IPS-11a (cell line): Measurements from ENCODE around the gene GINS3.

Experiments
- H3K4me3 ChIP-seq: one replicate; pipeline ENCODE4 v1.5.1; 2013; ENCODE audit warnings: low read depth, low read length, control low read depth

GINS3 gene

DNA sequence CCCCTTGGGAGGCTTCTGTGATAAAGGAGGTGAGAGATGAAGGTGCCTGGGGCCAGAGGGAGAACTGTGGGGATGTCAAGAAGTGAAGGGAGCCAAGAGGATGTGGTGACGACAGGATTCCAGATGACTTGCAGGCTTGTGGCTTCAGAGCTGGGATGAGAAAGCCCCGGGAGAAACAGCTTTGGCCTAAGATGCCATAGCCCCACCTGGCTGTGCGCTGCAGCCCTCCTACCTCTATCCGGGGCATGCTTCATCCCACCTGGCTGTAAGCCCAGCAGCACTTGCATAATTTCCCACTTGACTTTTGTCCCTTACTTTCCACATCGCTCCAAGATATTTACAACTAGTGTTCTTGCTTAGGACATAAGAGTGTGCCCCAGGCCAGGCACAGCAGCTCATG lies 29.3 kb downstream of the GINS3 start:
- H3K4me3 ChIP-seq = no peak overlapping the region

DNA sequence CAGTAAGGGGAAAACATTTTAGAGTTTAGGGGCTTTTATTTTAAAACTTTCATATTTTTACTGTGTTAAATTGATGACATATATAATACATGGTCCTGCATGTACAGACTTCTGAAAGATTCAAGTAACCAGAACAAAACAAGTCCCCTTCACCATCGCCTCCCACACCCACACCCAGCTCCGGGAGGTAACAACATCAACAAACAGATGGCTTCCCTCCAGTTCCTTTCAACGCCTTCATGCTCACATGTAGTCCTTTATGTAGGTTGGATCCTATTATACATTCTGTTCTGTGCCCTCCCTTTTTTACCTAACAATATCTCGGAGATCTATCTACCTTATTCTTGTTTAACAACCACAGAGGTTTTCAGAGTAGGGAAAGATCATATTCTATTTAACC lies 30.5 kb downstream of the GINS3 start:
- H3K4me3 ChIP-seq = no peak overlapping the region

DNA sequence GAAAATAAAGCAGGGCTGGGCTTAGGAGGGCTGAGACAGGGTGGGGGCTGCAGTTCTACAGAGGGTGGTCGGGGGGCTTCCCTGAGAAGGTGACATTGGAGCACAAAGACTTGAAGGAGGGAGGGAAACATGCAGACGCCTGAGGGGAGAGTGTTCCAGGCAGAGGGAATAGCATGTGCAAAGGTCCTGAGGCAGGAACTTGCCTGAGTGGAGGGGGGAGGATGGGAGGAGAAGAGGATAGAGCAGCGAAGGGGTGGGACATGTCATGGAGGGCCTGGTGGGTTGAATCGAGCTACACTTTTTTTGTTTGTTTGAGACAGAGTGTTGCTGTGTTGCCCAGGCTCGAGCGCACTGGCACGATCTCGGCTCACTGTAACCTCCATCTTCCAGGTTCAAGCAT lies 33.0 kb downstream of the GINS3 start:
- H3K4me3 ChIP-seq = no peak overlapping the region

DNA sequence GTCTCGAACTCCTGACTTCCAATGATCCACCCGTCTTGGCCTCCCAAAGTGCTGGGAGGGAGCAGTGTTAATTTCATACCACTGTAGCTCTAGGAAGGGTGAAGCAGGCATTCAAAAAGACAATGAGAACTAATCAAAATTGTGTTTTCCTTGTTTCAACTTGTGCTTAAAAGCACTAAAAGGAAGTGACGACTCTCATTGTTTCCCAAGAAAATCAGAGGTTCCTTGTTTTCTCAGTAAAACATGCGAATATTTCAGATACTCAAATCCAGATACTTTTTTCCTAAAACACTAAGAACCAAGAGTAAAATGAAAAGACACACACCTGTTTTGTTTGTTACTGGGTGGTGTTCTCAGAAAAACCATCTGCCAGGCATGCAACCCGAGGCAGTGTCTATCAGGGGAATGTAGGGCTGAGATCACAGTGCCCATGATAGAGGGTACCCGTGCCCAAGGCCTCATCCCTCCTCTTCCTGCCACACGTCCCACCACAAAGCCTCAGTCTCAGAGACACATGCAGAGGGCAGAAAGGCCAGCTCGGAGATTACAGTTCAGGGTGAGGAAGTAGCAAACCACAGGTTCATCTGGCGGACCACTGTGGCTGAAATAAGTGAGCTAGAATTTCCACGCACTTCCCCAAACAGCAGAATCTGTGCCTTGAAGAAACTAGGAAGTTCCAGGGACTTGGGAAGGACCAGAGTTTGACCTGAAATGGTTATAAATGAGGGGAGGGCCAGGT lies 33.7 kb downstream of the GINS3 start:
- no peak overlapping the region for H3K4me3 ChIP-seq

DNA sequence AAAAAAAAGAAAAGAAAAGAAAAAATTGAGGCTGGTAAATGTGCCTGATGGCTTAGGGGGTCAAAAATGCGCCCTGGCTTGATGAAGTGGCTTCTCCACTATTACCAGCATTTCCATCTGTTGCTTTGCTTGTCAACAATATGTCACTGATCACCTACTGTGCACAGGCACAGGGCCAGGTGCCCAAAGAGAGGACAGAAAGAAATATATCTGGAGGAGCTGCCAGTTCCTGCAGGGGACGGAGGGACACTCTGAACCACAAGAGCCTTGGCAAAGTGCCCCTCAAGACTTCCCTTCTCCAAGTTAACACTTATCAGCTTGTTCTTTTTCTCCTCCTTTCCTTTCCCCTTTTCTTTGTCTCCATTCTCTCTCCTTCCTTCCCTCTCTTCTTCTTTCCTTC lies 34.7 kb downstream of the GINS3 start:
- no peak overlapping the region for H3K4me3 ChIP-seq

DNA sequence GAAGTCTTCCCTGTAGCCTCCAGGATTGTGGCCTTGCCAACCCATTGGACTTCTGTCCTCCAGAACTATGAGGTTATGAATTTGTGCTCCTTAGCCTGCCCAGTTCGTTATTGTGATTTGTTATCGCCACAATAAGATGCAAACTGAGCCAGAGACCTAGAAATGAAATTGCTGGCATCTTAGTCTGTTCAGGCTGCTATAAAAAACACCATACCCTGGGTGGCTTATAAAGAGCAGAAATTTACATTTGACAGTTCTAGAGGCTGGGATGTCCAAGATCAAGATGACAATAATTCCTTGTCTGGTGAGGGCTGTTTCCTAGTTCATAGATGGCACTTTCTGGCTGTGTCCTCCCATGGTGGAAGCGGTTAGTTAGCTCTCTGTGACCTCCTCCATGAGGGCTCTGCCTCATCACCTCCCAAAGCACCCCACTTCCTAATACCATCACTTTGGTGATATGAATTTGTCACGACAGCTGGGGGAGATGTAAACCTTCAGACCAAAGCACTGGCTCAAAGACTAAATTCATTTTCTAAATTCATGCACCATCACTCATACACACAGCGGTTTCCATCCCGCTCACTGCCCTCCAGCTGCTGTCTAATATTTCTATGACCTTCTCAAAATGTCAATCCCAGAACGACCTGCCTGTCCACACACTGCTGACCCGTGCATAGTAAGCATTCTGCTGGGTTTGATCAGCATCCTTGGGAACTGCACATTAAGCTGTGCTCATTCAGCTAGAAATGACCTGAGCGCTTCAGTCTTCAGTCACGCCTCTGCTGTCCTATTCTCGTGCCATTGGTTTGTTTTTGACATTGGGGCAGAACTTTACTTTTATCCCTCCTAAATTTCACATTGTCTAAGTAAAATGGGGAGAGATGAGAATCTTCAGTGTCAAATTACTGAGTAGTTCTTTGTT lies 36.6 kb downstream of the GINS3 start:
- H3K4me3 ChIP-seq = no peak overlapping the region

DNA sequence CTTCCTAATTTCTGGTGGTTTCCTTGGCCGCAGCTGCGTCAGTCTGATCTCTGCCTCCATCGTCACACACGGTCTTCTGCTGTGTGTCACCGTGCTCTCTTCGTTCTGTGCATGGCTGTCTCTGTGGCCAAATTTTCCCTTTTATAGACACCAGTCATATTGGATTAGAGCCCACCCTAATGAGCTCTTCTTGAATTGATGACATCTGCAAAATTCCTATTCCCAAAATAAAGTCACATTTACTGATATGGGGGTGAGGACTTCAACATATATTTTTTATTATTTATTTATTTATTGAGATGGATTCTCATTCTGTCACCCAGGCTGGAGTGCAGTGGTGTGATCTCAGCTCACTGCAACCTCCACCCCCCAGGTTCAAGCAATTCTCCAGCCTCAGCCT lies 38.4 kb downstream of the GINS3 start:
- H3K4me3 ChIP-seq = no peak overlapping the region

DNA sequence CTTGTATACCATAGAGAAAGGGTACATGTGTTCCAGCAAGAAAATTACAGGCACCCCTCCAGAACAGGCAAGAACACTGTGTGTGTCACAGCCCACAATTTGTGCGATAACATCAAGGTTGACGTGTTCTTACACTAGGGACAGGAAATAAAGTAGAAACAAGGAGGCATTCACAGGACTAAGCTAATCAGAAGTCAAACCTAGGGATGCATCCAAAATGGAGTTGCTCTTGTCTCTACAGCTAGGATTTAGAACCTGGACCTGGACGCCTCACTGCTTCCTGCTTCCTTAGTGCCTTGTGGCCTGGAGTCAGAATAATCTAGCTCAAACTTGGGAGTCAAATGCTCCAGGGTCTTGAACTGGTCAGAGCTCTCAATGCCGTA lies 41.3 kb downstream of the GINS3 start:
- no peak overlapping the region for H3K4me3 ChIP-seq

DNA sequence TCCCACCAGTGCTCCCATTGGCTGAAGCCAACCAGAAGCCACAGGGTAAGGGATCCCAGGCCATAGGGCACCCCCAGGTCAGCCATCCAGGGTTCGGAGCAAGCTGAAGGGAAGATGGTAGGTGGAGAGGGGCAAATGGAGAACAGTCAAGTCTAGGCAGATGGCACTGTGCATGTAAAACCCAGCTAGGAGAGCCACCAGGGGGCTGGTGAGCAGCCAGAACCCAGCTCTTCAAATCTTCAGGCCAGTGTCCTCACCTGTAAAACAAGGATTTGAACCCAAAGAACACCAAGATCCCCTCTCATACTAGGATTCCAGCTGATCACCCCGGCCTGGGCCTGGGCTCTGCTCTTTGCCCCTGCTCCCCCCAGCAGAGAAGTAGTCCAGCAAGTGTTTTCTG lies 43.5 kb downstream of the GINS3 start:
- H3K4me3 ChIP-seq = no peak overlapping the region

DNA sequence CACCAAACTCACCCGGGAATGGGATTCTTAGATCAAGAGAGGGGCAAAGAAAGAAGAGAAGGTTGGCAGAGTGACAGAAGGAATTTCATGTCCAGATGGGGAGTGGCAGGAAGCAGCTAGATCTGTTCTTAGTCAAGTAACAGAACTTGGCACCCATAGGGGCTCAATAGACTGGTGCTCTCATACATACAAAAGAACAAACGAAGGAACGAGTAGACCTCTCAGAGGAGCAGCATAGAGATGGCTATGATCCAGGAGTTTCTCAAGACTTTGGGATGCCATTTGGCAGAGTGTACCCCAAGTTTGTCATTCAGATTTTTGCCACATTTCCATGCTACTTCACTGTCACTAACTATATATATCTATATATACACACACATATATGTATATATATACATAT lies 47.9 kb downstream of the GINS3 start:
- no peak overlapping the region for H3K4me3 ChIP-seq

DNA sequence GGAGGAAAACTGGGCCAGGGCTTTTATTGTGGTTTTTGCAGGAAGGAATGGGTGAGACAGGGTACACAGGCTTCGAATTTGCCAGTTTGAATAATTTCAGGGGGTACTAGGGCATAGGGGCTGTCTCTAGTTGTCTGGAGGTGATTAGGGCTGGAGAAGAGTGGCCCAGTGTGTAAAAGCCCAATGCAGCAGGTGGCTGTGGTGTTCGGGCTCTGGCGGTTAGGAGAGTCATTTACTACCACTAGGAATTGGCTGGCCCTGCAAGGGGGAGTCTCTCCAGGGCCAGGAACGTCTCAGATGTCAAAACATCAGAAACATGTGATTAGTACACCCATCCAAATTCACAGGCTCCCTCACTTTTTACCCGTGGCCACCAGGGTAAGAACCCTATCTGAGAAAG lies 50.3 kb downstream of the GINS3 start:
- no peak overlapping the region for H3K4me3 ChIP-seq

DNA sequence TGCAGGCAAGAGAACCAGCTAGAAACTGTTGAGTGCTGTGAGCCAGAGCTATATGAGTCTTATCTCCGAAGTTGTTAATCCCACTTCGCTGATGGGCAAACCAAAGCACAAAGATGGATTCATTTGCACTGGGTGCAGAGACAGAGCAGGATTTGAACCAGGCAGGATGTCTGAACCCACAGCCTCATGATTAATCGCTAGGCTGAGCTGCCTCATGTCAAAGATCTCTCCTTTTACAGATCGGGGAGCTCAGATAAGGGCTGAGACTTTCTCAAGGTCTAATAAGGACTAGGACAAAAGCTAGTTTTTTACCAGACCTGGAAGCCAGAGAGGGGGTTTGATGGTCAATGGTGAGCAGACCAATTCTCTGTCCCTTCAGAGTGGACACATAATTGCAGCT lies 51.5 kb downstream of the GINS3 start:
- no peak overlapping the region for H3K4me3 ChIP-seq

DNA sequence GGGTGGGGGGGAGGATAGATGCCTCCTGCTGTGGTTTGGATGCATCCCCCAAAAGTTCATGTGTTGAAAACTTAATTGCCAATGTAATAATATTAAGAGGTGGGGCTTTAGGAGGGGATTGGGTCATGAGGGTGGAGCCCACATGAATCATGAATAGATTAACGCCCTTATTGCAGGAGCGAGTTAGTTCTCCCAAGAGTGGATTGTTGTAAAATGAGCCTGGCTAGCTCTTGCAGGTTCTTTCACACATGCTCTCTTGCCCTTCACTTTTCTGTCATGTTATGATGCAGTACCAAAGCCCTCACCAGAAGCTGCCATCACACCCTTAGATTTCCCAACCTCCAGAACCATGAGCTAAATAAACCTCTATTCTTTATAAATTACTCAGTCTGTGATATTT lies 52.0 kb downstream of the GINS3 start:
- no peak overlapping the region for H3K4me3 ChIP-seq

DNA sequence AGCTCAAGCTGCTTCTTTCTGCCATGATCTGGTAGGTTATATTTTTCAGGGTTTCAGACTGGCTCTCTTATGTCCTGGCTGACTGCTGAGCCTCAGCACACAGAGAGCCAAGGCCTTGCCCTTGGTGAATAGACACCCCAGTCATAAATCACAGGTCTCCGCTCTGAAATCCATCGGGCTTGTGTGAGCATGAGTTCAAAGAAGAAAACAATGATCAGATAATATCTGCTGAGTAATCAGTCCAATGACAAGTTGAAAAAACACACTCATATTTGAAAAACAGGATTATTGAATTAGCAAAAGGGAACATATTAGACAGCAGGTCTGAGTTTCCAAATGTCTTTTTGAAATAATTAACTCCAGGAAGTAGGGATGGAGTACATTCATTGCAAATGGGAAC lies 56.6 kb downstream of the GINS3 start:
- no peak overlapping the region for H3K4me3 ChIP-seq

DNA sequence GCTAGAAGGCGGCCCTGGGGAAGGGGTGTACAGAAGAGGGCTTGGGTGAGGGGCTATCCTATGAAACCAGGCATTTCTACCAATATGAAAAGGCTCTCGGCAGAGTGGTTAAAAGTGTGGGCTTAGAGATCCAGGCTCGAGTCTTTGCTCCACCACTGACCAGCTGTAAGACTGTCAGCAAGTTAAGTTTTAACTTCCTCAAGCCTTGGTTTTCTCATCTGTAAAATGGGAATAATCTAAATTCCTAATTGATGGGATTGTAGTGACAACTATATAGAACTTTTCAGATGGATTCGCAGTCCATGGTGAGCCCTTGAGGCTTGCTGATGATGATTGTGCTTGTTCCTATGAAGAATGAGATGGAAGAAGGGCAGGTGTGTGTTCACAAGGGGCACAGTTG lies 57.0 kb downstream of the GINS3 start:
- no peak overlapping the region for H3K4me3 ChIP-seq

DNA sequence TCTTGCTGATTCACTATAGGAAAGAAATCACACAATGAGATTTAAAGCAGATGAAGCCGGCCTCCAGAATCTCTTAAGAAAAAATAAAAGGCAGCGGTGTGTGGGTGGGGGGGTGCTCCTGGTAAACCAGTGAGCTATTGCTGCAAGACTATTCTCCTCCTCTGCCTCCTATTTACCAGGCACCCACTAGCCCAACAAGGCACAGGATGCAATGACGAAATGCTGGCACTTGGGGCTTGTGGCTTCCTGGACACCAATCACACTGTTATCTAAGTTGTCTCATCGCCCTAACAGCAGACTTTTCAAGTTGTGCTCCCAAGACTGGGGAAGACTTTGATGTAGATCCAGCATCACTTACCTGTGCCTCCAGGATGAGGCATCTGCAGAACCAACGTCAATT lies 57.5 kb downstream of the GINS3 start:
- H3K4me3 ChIP-seq = no peak overlapping the region

DNA sequence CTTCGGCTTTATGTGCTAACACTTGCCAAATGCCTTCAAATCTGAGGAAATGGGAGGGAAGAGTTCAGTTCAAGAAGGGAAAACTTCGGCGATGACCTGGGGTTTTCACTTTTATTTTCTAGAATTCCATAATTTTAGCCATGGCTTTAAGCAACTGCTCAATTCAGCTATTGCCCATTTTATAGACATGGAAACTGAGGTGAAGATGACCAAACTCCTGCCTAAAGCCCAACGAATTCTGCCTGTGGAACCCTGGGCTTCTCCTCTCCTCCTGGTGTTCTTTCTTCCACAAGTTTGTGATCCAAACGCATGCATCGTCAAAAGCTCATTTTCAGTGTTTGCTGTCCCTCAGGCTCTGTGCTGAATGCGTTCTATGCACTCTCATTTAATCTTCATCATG lies 58.3 kb downstream of the GINS3 start:
- no peak overlapping the region for H3K4me3 ChIP-seq

DNA sequence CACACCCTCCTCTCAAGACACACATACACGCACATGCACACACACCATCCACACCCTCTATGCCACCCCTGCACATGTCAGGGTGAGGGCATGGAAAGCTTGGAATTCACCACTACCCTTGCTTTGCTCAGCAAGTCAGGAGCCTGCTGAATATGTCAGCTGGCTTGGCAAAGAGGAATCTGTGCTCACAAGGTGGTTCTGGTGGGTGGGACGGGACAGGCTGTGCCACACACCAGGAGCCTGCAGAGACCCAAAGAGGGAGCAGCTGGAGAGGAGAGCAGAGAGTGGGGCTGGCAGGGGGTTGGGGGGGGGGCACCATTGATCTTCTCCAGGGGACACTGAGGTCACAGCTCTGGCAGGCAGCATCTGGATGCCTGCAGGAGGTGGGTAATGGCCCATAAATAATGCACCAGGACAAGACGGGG lies 59.0 kb downstream of the GINS3 start:
- no peak overlapping the region for H3K4me3 ChIP-seq

DNA sequence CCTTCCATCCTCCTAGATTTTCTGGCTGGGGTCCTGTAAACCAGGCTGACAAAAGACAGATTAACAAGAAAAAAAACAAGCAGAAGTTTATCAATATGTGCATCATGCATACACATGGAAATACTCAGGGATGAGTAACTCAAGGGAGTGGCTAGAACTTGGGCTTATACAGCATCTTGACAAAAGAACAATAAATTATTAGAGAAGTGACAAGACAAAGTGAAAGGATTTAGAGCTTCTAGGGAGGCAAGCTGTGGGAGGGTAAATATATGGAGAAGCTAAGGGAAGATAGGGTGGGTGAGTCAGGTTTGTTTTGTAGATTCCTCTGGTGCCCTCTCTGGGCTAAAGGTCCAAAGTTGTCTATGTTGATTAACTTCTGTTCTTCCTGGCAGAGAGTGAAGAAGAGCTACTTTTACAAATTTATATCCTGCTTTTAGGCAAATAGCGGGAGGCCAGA lies 59.7 kb downstream of the GINS3 start:
- H3K4me3 ChIP-seq = no peak overlapping the region

DNA sequence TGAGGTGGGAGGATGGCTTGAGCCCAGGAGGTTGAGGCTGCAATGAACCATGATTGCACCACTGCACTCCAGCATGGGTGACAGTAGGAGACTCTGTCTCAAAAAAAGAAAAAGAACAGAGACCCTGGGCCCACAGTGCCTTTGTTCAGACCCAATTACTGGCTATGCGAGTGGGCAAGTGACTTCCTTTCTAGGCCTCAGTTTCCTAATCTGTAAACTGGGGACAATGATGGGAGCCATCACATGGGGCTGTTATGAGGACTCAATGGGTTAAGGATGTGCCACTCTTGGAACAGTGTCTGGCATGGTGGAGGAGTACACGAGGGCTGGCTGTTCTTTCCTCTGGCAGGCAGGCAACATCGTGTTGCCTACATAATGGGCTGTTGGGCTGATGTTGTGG lies 60.4 kb downstream of the GINS3 start:
- H3K4me3 ChIP-seq = no peak overlapping the region

DNA sequence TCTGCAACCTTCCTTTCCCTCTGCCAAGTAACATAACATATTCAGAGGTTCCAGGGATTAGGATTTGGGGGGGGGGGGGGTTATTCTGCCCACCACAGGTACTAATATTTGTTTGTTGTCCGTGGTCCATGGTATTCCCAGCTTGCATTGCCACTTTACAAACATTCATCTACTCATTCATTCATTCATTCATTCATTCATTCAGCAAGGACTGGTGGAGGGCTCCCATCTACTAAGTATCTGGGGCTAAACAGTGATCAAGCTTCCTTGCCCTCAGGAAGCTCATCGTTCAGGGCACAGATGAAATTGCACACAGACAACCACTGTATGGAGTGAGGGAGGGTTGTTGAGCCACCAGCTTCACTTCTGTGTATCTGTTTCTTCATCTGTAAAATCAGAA lies 61.9 kb downstream of the GINS3 start:
- no peak overlapping the region for H3K4me3 ChIP-seq

DNA sequence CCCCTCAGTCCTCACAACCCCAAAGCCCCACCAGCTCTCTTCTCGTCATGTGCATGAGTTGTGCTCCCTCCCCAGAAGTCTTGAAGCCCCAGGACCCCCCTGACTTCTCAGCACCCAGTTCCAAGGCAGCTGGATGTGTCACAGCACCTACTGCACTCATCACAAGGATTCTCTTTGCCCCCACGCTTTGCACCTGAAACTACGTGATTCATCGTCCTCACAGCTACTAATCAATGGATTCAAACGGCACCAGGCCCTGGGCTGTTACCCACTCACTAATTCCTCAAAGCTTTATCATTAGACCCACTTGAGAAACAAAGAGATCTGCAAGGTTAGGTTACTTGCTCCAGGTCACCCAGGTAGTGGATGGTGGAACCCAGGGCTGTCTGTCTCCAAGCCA lies 62.6 kb downstream of the GINS3 start:
- no peak overlapping the region for H3K4me3 ChIP-seq
